ENCODE results near the gene KIF21A.

DNA sequence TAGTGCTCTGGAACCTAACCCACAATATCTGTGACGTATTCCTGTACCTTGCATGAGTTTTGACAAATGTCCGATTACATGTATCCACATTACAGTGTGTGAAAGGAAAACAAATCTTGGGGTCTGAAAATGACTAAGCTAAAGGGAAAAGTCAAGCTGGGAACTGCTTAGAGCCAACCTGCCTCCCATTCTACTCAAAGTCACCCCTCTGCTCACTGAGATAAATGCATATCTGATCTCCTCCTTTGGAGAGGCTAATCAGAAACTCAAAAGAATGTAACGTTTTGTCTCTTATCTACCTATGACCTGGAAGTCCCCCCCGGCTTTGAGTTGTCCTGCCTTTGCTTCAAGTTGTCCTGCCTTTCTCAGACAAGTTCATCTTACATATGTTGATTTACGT is 34.0 kb upstream of the KIF21A start:
- TF ChIP-seq, protein P1, sequence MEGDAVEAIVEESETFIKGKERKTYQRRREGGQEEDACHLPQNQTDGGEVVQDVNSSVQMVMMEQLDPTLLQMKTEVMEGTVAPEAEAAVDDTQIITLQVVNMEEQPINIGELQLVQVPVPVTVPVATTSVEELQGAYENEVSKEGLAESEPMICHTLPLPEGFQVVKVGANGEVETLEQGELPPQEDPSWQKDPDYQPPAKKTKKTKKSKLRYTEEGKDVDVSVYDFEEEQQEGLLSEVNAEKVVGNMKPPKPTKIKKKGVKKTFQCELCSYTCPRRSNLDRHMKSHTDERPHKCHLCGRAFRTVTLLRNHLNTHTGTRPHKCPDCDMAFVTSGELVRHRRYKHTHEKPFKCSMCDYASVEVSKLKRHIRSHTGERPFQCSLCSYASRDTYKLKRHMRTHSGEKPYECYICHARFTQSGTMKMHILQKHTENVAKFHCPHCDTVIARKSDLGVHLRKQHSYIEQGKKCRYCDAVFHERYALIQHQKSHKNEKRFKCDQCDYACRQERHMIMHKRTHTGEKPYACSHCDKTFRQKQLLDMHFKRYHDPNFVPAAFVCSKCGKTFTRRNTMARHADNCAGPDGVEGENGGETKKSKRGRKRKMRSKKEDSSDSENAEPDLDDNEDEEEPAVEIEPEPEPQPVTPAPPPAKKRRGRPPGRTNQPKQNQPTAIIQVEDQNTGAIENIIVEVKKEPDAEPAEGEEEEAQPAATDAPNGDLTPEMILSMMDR (conservative IDR thresholded peaks at IDR 0.05; ENCODE audit: low read depth, low read length) = no peak
- TF ChIP-seq EZH2 (IDR thresholded peaks at IDR 0.05; ENCODE audit: borderline replicate concordance, low read depth, low read length, poor library complexity, severe bottlenecking) = no peak
